Medulla oblongata (tissue), 1 donor: ENCODE results near the gene NSUN6.
"Not testable (repeated sequence)": the region's sequence is repeated elsewhere in the genome, so short reads cannot be mapped to it uniquely, and the experiment has no call there.

Source experiments
- DNase-seq: peaks from one replicate; pipeline ENCODE4 v3.0.0-alpha.2; 2015; ENCODE audit errors: extremely low spot score

NSUN6 gene

GRCh38 chr10:18659819-18660535, 8.6 kb upstream of the NSUN6 start:
- no peak for DNase-seq

- peak; percentile 97 for DNase-seq
Observed at GRCh38 chr10:18659125-18659818, 7.9 kb upstream of the NSUN6 start, which contains the start of gene ARL5B. Gene ARL5B, plus strand, starts transcription at chr10:18659431. Its CDS starts 207 bp downstream, at chr10:18659638.

- peak; percentile 49 for DNase-seq
Observed at GRCh38 chr10:18658271-18659124, 7.1 kb upstream of the NSUN6 start.

GRCh38 chr10:18656724-18657123, 5.3 kb upstream of the NSUN6 start:
- no peak for DNase-seq

- no peak for DNase-seq
Observed at GRCh38 chr10:18653112-18653511, 1.7 kb upstream of the NSUN6 start.

- DNase-seq, result no peak
Observed at GRCh38 chr10:18650404-18650997, 886 bp downstream of the NSUN6 start.

- no peak for DNase-seq
Observed at GRCh38 chr10:18649364-18649959, 1.9 kb downstream of the NSUN6 start.

GRCh38 chr10:18647945-18648344, 3.4 kb downstream of the NSUN6 start:
- no peak for DNase-seq

GRCh38 chr10:18647151-18647550, 4.2 kb downstream of the NSUN6 start:
- no peak for DNase-seq

GRCh38 chr10:18639719-18640118, 11.7 kb downstream of the NSUN6 start:
- not testable (repeated sequence) for DNase-seq

GRCh38 chr10:18637400-18637799, 14.0 kb downstream of the NSUN6 start:
- DNase-seq, result not testable (repeated sequence)

GRCh38 chr10:18635995-18636394, 15.4 kb downstream of the NSUN6 start:
- no peak for DNase-seq

GRCh38 chr10:18632500-18632899, 18.9 kb downstream of the NSUN6 start:
- not testable (repeated sequence) for DNase-seq

- not testable (repeated sequence) for DNase-seq
Observed at GRCh38 chr10:18627452-18628018, 23.9 kb downstream of the NSUN6 start.

GRCh38 chr10:18625886-18626285, 25.5 kb downstream of the NSUN6 start:
- no peak for DNase-seq

GRCh38 chr10:18623671-18624070, 27.7 kb downstream of the NSUN6 start:
- DNase-seq, result not testable (repeated sequence)

- no peak for DNase-seq
Observed at GRCh38 chr10:18620856-18621255, 30.5 kb downstream of the NSUN6 start.

GRCh38 chr10:18619016-18619415, 32.4 kb downstream of the NSUN6 start:
- peak; percentile 47 for DNase-seq

GRCh38 chr10:18616337-18616736, 35.0 kb downstream of the NSUN6 start:
- no peak for DNase-seq

GRCh38 chr10:18615618-18616017, 35.8 kb downstream of the NSUN6 start:
- no peak for DNase-seq

GRCh38 chr10:18611168-18611567, 40.2 kb downstream of the NSUN6 start:
- DNase-seq, result no peak
